Stimulated activated CD8-positive, alpha-beta memory T cell treated with anti-CD3 and anti-CD28 coated beads, Interleukin-12 subunit alpha, Interleukin-12 subunit beta, amount 100 ng/mL, for 24 hours (primary cell): ENCODE measurements around the gene ELOVL1.

Experiments used
- DNase-seq: peaks from one replicate; pipeline ENCODE4 v3.0.0-alpha.2; 2020; ENCODE audit errors: extremely low read depth

ELOVL1 gene

GRCh38 chr1:43327549-43328292 lies 40.1 kb downstream of the ELOVL1 start:
- no peak for DNase-seq

- DNase-seq, result no peak
Observed at GRCh38 chr1:43325381-43325780, 42.4 kb downstream of the ELOVL1 start.

GRCh38 chr1:43324810-43325209 lies 43.0 kb downstream of the ELOVL1 start:
- DNase-seq, result no peak

GRCh38 chr1:43322506-43322905 lies 45.3 kb downstream of the ELOVL1 start:
- DNase-seq, result no peak

- DNase-seq, result no peak
Observed at GRCh38 chr1:43321331-43321891, 46.4 kb downstream of the ELOVL1 start.

GRCh38 chr1:43319766-43320165 lies 48.0 kb downstream of the ELOVL1 start:
- no peak for DNase-seq

- DNase-seq, result no peak
Observed at GRCh38 chr1:43319288-43319687, 48.5 kb downstream of the ELOVL1 start.

GRCh38 chr1:43318831-43319230 lies 49.0 kb downstream of the ELOVL1 start:
- no peak for DNase-seq

- no peak for DNase-seq
Observed at GRCh38 chr1:43317817-43318471, 49.9 kb downstream of the ELOVL1 start.

GRCh38 chr1:43316738-43317520 lies 50.9 kb downstream of the ELOVL1 start:
- no peak for DNase-seq

GRCh38 chr1:43315963-43316737 lies 51.7 kb downstream of the ELOVL1 start:
- no peak for DNase-seq

DNA sequence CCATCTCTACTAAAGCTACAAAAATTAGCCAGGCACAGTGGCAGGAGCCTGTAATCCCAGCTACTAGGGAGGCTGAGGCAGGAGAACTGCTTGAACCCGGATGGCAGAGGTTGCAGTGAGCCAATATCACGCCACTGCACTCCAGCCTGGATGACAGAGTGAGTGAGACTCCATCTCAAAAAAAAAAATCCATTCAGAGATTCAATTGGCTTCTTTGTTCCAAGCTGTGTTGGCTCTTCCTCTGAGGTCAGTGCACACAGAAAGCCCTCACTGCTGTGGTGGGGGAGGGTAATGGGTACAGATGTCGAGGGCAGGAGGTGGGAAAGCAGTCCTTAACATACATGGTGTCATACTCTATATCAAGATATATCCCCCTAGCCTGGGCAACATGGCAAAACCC lies 52.3 kb downstream of the ELOVL1 start:
- DNase-seq, result no peak

- no peak for DNase-seq
Observed at GRCh38 chr1:43314233-43314632, 53.6 kb downstream of the ELOVL1 start.

- no peak for DNase-seq
Observed at GRCh38 chr1:43313771-43314170, 54.0 kb downstream of the ELOVL1 start.
